Sigmoid colon (tissue), 7 donors: ENCODE data around the gene HOXB8. TPM values are rescaled to one million over a fixed set of nuclear protein-coding genes. Genes with fewer than 3 reads are reported as not detected.

ENCODE experiments used
- DNase-seq: peaks from one replicate; pipeline ENCODE4 v3.0.0-alpha.2; 2019
- H3K27ac ChIP-seq, 4 donors: fragments of 200-600 bp; sonication (generic); one replicate each; pipeline ENCODE4 v1.5.1; 2016 to 2019; ENCODE audit warnings: mild to moderate bottlenecking in 1 of 4
- H3K27me3 ChIP-seq, 3 donors: fragments of 200-600 bp; sonication (generic); one replicate each; pipeline ENCODE4 v1.5.1; 2019; ENCODE audit warnings: mild to moderate bottlenecking in 1 of 3
- H3K36me3 ChIP-seq, 4 donors: fragments of 200-600 bp; sonication (generic); one replicate each; pipeline ENCODE4 v1.5.1; 2016 to 2019
- H3K4me1 ChIP-seq, 4 donors: fragments of 200-600 bp; sonication (generic); one replicate each; pipeline ENCODE4 v1.5.1; 2017 to 2019
- H3K4me3 ChIP-seq, 4 donors: fragments of 200-600 bp; sonication (generic); one replicate each; pipeline ENCODE4 v1.5.1; 2017 to 2019; ENCODE audit warnings: mild to moderate bottlenecking in 2 of 4, moderate library complexity in 1 of 4
- H3K9me3 ChIP-seq, 4 donors: fragments of 200-600 bp in 3 of 4; sonication (generic) in 3 of 4; one replicate each; pipeline versions ENCODE4 v1.5.1 to v1.6.1; 2013 to 2019
- CTCF ChIP-seq, 4 experiments: fragments of 450-650 bp in 3 of 4; fragments of 200-600 bp in 1 of 4; IDR thresholded peaks; one replicate each; pipeline ENCODE4 v1.5.1; 2016 to 2019; ENCODE audit warnings: antibody characterized with exemption in 4 of 4, mild to moderate bottlenecking in 3 of 4, moderate library complexity in 2 of 4
- EP300 ChIP-seq, 4 donors: sonication (generic); formaldehyde crosslinking; IDR thresholded peaks; one replicate each; pipeline ENCODE4 v1.6.1; 2017; ENCODE audit warnings: antibody characterized with exemption in 4 of 4
- POLR2A ChIP-seq, 2 donors: fragments of 450-650 bp; IDR thresholded peaks; one replicate each; pipeline ENCODE4 v1.6.1; 2016; ENCODE audit warnings: antibody characterized with exemption in 2 of 2, mild to moderate bottlenecking in 2 of 2, moderate library complexity in 2 of 2
- POLR2AphosphoS5 ChIP-seq, 4 donors: sonication (generic); formaldehyde crosslinking; IDR thresholded peaks; one replicate each; pipeline ENCODE4 v1.6.1; 2017; ENCODE audit warnings: antibody characterized with exemption in 4 of 4
- WGBS, 2 donors: extraction: QIAGEN DNeasy Blood & Tissue Kit; methylation state at CpG; one replicate each; pipeline ENCODE4 v1.1.7; 2013; 5-methylcytosine and 5-hydroxymethylcytosine counted together
- intact Hi-C: fragments of 100-400 bp; cut with DNase I; formaldehyde crosslinking; loops from one replicate; pipeline ENCODE4 v1.15.1; 2023
- polyA plus RNA-seq, 3 donors: library from polyadenylated mRNA; stranded (reverse); fragments of 200-250 nt; gene quantifications; one replicate each; pipeline ENCODE4 v1.2.3, GENCODE V29; 2013
- total RNA-seq, 4 donors: library from RNA; depleted of rRNA; stranded (reverse); fragments of >200 nt; gene quantifications; one replicate each; pipeline ENCODE4 v1.1.0, GENCODE V29; 2016
- donor health status: healthy with polysubstance abuse.
- donor health status: Bipolar disorder and iron deficiency.
- donor health status: healthy.

The HOXB8 gene
- total and polyA plus RNA-seq, 7 donors = 0.68 to 3.4 (median 2.2) TPM; not detected in 3

- intact Hi-C loops = no loop called here
- WGBS, 2 donors = 16 to 64% methylated on average over 4 of the region's 4 CpGs
- TF ChIP-seq CTCF (IDR thresholded peaks at IDR 0.05) (no peak), POLR2A (IDR thresholded peaks at IDR 0.05) (no peak), POLR2AphosphoS5 (IDR thresholded peaks at IDR 0.05) (no peak), EP300 (IDR thresholded peaks at IDR 0.05) (no peak)
- peak overlapping the region in 2 of 4 donors; percentile 95 to 99 for H3K27ac ChIP-seq
- H3K27me3 ChIP-seq = peaks cover 0 to 4% (median 0%) of the 10 kb centered on the region in 3 donors
- peaks cover 0 to 21% (median under 1%) of the 10 kb centered on the region in 4 donors for H3K36me3 ChIP-seq
- peaks cover 0 to 70% (median 60%) of the 10 kb centered on the region in 4 donors for H3K4me1 ChIP-seq
- no peak overlapping the region for H3K4me3 ChIP-seq
- DNase-seq = no peak
- H3K9me3 ChIP-seq = no peaks in the 10 kb centered on the region
These were observed 13.9 kb downstream of the HOXB8 start for GRCh38 chr17:48601207-48601538.

GRCh38 chr17:48600244-48601098 is 14.6 kb downstream of the HOXB8 start:
- 14 to 62% methylated on average over 17 of the region's 17 CpGs for WGBS, 2 donors
- TF ChIP-seq POLR2AphosphoS5 (IDR thresholded peaks at IDR 0.05) (peak in 1 of 4 donors; percentile 9), CTCF (IDR thresholded peaks at IDR 0.05) (no peak), EP300 (IDR thresholded peaks at IDR 0.05) (no peak), POLR2A (IDR thresholded peaks at IDR 0.05) (no peak)
- DNase-seq = no peak

GRCh38 chr17:48599354-48599753 is 15.7 kb downstream of the HOXB8 start:
- Histone ChIP-seq H3K27me3 (peaks cover 0 to 11% (median 0%) of the 10 kb centered on the region in 3 donors), H3K36me3 (peaks cover 0 to 4% (median 0%) of the 10 kb centered on the region in 4 donors), H3K4me1 (peaks cover 0 to 88% (median 78%) of the 10 kb centered on the region in 4 donors), H3K9me3 (no peaks in the 10 kb centered on the region), H3K4me3 (no peak overlapping the region), H3K27ac (peak overlapping the region in 3 of 4 donors; percentile 76 to 99 (median 95))
- TF ChIP-seq EP300 (IDR thresholded peaks at IDR 0.05) = no peak
- WGBS, 2 donors = 46 to 76% methylated on average over 5 of the region's 5 CpGs
- no peak for DNase-seq
- intact Hi-C loops = no loop called here

More at GRCh38 chr17:48600244-48601098, 14.6 kb downstream of the HOXB8 start:
- intact Hi-C loops = no loop called here
- Histone ChIP-seq H3K27me3 (peaks cover 0 to 4% (median 0%) of the 10 kb centered on the region in 3 donors), H3K27ac (peak overlapping the region in 3 of 4 donors; percentile 76 to 99 (median 95)), H3K36me3 (peaks cover 0 to 14% (median 0%) of the 10 kb centered on the region in 4 donors), H3K4me1 (peaks cover 0 to 77% (median 67%) of the 10 kb centered on the region in 4 donors), H3K4me3 (no peak overlapping the region), H3K9me3 (no peaks in the 10 kb centered on the region)

GRCh38 chr17:48598736-48599135 is 16.4 kb downstream of the HOXB8 start:
- Histone ChIP-seq H3K27me3 (peaks cover 0 to 11% (median 0%) of the 10 kb centered on the region in 3 donors), H3K4me1 (peaks cover 0 to 93% (median 82%) of the 10 kb centered on the region in 4 donors), H3K4me3 (peak overlapping the region in 2 of 4 donors; percentile 65 to 70), H3K9me3 (no peaks in the 10 kb centered on the region), H3K27ac (peak overlapping the region in 3 of 4 donors; percentile 76 to 99 (median 95)), H3K36me3 (no peaks in the 10 kb centered on the region)
- DNase-seq = no peak
- intact Hi-C loops = no loop called here
- no peak for TF ChIP-seq EP300 (IDR thresholded peaks at IDR 0.05)
- TF ChIP-seq POLR2AphosphoS5 (IDR thresholded peaks at IDR 0.05) = no peak
- TF ChIP-seq CTCF (IDR thresholded peaks at IDR 0.05) = no peak
- 30 to 52% methylated on average over 7 of the region's 7 CpGs for WGBS, 2 donors
